OCI-LY3 (cell line): ENCODE measurements around the gene LRRC4.

Source experiments
- H2AFZ ChIP-seq: fragments of 200-600, 300-600 bp; shearing (Covaris generic); 2 replicates; pipeline ENCODE4 v1.6.0; 2014; ENCODE audit warnings: antibody characterized with exemption, low read depth, low read length
- H3K27ac ChIP-seq: fragments of 200-600, 300-600 bp; sonication (generic); 2 replicates; pipeline ENCODE4 v1.5.1; 2014; ENCODE audit warnings: mild to moderate bottlenecking, low read length, moderate library complexity, mixed read lengths
- H3K27me3 ChIP-seq: fragments of 200-600, 300-600 bp; sonication (generic); 2 replicates; pipeline ENCODE4 v1.6.1; 2014; ENCODE audit warnings: low read depth, low read length, mixed read lengths
- H3K36me3 ChIP-seq: fragments of 200-600, 300-600 bp; sonication (generic); replicated peaks from 2 replicates; pipeline ENCODE3; 2014; ENCODE audit warnings: low read depth, low read length, mixed read lengths
- H3K4me1 ChIP-seq: fragments of 300-600, 200-600 bp; sonication (generic); 2 replicates; pipeline ENCODE4 v1.6.1; 2014; ENCODE audit warnings: low read length, mixed read lengths
- H3K4me2 ChIP-seq: fragments of 200-600, 300-600 bp; sonication (generic); 2 replicates; pipeline ENCODE4 v1.6.1; 2014; ENCODE audit warnings: low read length, mixed read lengths
- H3K4me3 ChIP-seq: fragments of 300-600, 200-600 bp; sonication (generic); 2 replicates; pipeline ENCODE4 v1.5.1; 2014; ENCODE audit warnings: antibody characterized with exemption, mild to moderate bottlenecking, low read length, moderate library complexity
- H3K79me2 ChIP-seq: fragments of 300-600, 200-600 bp; shearing (Covaris generic); 2 replicates; pipeline ENCODE4 v1.6.1; 2014; ENCODE audit warnings: mild to moderate bottlenecking, low read length, mixed read lengths
- H3K9ac ChIP-seq: fragments of 300-600, 200-600 bp; shearing (Covaris generic); 2 replicates; pipeline ENCODE4 v1.6.0; 2014; ENCODE audit warnings: mild to moderate bottlenecking, low read length, moderate library complexity
- H3K9me3 ChIP-seq: fragments of 200-600, 300-600 bp; shearing (Covaris generic); 2 replicates; pipeline ENCODE4 v1.6.1; 2014; ENCODE audit warnings: low read length, mixed read lengths; ENCODE audit not compliant: insufficient read depth
- H4K20me1 ChIP-seq: fragments of 200-600, 300-600 bp; sonication (generic); 2 replicates; pipeline ENCODE4 v1.6.1; 2016; ENCODE audit warnings: low read length, mixed read lengths; ENCODE audit not compliant: insufficient read depth
- CTCF ChIP-seq: fragments of 200-600, 300-600 bp; sonication (generic); IDR thresholded peaks from 2 replicates; pipeline ENCODE4 v1.5.1; 2014; ENCODE audit warnings: antibody characterized with exemption, low read length, low read depth
- EZH2phosphoT487 ChIP-seq: fragments of 200-600 bp; shearing (Covaris generic); IDR thresholded peaks from 2 replicates; pipeline ENCODE4 v1.6.1; 2018; ENCODE audit warnings: antibody characterized with exemption, mixed run types, low read depth

Gene LRRC4

GRCh38 chr7:128063088-128063487 is 31.9 kb upstream of the LRRC4 start:
- H3K4me2 ChIP-seq: no peak overlapping the region
- H3K9ac ChIP-seq: no peak overlapping the region
- no peaks in the 10 kb centered on the region for H3K79me2 ChIP-seq
- no peak for TF ChIP-seq EZH2phosphoT487
- TF ChIP-seq CTCF: no peak
- H2AFZ ChIP-seq: no peak overlapping the region
- H4K20me1 ChIP-seq: peaks cover 38% of the 10 kb centered on the region
- no peak overlapping the region for H3K4me3 ChIP-seq
- H3K27ac ChIP-seq: no peak overlapping the region
- H3K36me3 ChIP-seq: peaks cover 20% of the 10 kb centered on the region
- no peaks in the 10 kb centered on the region for H3K9me3 ChIP-seq
- H3K4me1 ChIP-seq: no peaks in the 10 kb centered on the region
- no peaks in the 10 kb centered on the region for H3K27me3 ChIP-seq

GRCh38 chr7:128060018-128060417 is 28.8 kb upstream of the LRRC4 start:
- Histone ChIP-seq H3K36me3 (peaks cover 24% of the 10 kb centered on the region), H2AFZ (no peak overlapping the region), H3K9ac (no peak overlapping the region), H3K4me3 (no peak overlapping the region), H4K20me1 (peaks cover 27% of the 10 kb centered on the region), H3K4me1 (no peaks in the 10 kb centered on the region), H3K27me3 (no peaks in the 10 kb centered on the region), H3K79me2 (no peaks in the 10 kb centered on the region), H3K27ac (no peak overlapping the region), H3K4me2 (no peak overlapping the region), H3K9me3 (no peaks in the 10 kb centered on the region)
- TF ChIP-seq CTCF: no peak

DNA sequence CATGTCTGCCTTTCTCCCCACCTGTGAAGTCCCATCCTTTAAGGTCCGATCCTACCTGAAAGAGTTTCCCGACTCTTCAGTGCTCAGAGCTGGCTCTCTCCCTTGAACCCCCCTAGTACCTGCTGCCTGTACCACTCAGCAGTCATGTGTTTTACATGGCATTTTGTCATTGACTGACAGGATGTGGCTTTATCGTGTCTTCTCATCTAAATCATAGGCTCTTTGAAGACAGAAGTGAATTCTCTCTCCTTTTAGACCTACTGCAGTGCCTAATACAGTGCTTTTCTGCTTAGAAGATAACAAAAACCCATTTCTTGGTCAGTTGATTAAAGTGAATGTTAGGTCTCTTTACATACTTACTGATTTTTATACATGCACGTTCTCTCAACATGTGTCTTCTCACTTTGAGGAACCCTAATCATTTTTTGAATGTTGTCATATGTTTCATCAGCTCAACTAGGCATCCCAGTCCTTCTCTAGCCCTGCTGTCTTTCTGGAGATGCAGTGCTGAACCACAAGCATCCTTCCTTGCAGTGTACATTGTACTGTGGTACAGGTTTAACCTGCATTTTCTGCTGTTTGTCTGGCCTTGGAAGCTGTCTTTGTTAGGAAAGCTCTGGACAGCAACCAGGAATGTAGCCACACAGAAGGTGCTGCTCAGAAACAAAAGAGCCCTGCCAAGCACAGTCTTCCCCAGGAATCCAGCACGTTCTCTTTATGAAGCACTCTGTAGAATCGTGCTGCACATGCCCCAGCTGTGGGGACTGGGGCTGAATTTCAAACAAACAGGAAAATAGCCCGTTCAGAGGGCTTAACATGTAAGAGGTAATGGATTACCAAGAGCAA is 28.1 kb upstream of the LRRC4 start:
- no peaks in the 10 kb centered on the region for H3K27me3 ChIP-seq
- TF ChIP-seq EZH2phosphoT487 (no peak), CTCF (no peak)
- no peak overlapping the region for H3K4me2 ChIP-seq
- H3K4me1 ChIP-seq: no peaks in the 10 kb centered on the region
- no peaks in the 10 kb centered on the region for H3K9me3 ChIP-seq
- H3K36me3 ChIP-seq: peaks cover 23% of the 10 kb centered on the region
- H3K4me3 ChIP-seq: no peak overlapping the region
- no peak overlapping the region for H3K27ac ChIP-seq
- H4K20me1 ChIP-seq: peaks cover 21% of the 10 kb centered on the region
- H3K9ac ChIP-seq: no peak overlapping the region
- H3K79me2 ChIP-seq: no peaks in the 10 kb centered on the region
- H2AFZ ChIP-seq: no peak overlapping the region

DNA sequence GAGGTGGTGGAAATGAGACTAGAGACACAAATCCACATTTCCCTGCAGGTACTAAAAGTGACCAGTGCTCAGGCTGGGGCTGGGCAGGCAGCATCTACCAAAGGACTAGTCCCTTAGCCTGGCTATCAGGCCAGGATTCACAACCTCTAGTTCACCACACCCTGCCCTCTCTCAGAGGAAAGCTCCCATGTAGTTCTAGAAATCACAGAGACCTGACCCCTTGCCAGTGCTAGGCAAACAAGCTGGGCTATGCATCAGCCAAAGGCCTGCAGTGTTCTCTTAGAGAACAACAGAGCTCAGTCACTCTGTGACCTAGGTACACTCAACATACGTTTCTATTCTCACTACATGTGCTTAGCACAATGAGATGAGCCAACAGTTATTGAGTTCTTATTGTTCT is 26.7 kb upstream of the LRRC4 start:
- TF ChIP-seq CTCF (no peak), EZH2phosphoT487 (no peak)
- H3K27ac ChIP-seq: no peak overlapping the region
- no peaks in the 10 kb centered on the region for H3K27me3 ChIP-seq
- H3K4me2 ChIP-seq: no peak overlapping the region
- H3K36me3 ChIP-seq: peaks cover 23% of the 10 kb centered on the region
- no peaks in the 10 kb centered on the region for H3K4me1 ChIP-seq
- no peak overlapping the region for H3K4me3 ChIP-seq
- peaks cover 18% of the 10 kb centered on the region for H4K20me1 ChIP-seq
- no peak overlapping the region for H2AFZ ChIP-seq
- no peaks in the 10 kb centered on the region for H3K9me3 ChIP-seq
- H3K9ac ChIP-seq: no peak overlapping the region
- H3K79me2 ChIP-seq: no peaks in the 10 kb centered on the region
